Activated CD4-positive, alpha-beta T cell treated with anti-CD3 and anti-CD28 coated beads, Interleukin-2, amount 50 U/mL, for 48 hours (primary cell): ENCODE measurements around the gene PIMREG.
A peak's percentile ranks its signal among the peaks of the same experiment; 100 is the strongest.
"Not testable (repeated sequence)": the region's sequence is repeated elsewhere in the genome, so short reads cannot be mapped to it uniquely, and the experiment has no call there.

Experiments used
- DNase-seq, 2 experiments: peaks; one replicate each; pipeline ENCODE4 v3.0.0-alpha.2; 2020

Gene PIMREG

GRCh38 chr17:6480303-6480675 is 36.0 kb downstream of the PIMREG start:
- no peak for DNase-seq

- DNase-seq = no peak
Measured at GRCh38 chr17:6482105-6482455, 37.8 kb downstream of the PIMREG start.

GRCh38 chr17:6482796-6483195 is 38.5 kb downstream of the PIMREG start:
- not testable (repeated sequence) for DNase-seq

GRCh38 chr17:6483507-6483906 is 39.3 kb downstream of the PIMREG start:
- DNase-seq = no peak

- DNase-seq = no peak
Measured at GRCh38 chr17:6485646-6486412, 41.6 kb downstream of the PIMREG start.

GRCh38 chr17:6487251-6488007 is 43.2 kb downstream of the PIMREG start:
- DNase-seq = no peak

GRCh38 chr17:6488008-6488539 is 43.8 kb downstream of the PIMREG start:
- no peak for DNase-seq

- DNase-seq = no peak
Measured at GRCh38 chr17:6489016-6489550, 44.8 kb downstream of the PIMREG start.

GRCh38 chr17:6491071-6491700 is 46.9 kb downstream of the PIMREG start:
- no peak for DNase-seq

- no peak for DNase-seq
Measured at GRCh38 chr17:6492892-6493674, 48.8 kb downstream of the PIMREG start.

- DNase-seq = no peak
Measured at GRCh38 chr17:6494239-6494941, 50.1 kb downstream of the PIMREG start.

GRCh38 chr17:6495450-6496115 is 51.3 kb downstream of the PIMREG start:
- no peak for DNase-seq

GRCh38 chr17:6496116-6496481 is 51.8 kb downstream of the PIMREG start:
- peak; percentile 8 to 19 for DNase-seq

- no peak for DNase-seq
Measured at GRCh38 chr17:6496640-6497441, 52.6 kb downstream of the PIMREG start.

GRCh38 chr17:6497496-6498221 is 53.4 kb downstream of the PIMREG start:
- no peak for DNase-seq

GRCh38 chr17:6498356-6498755 is 54.1 kb downstream of the PIMREG start:
- DNase-seq = no peak

GRCh38 chr17:6498901-6499540 is 54.8 kb downstream of the PIMREG start:
- no peak for DNase-seq
